Colonic mucosa (tissue), 4 donors: ENCODE results near the gene DNAJB1. TPM values are rescaled to one million over a fixed set of nuclear protein-coding genes. Genes with fewer than 3 reads are reported as not detected.
"Not testable (repeated sequence)": the region's sequence is repeated elsewhere in the genome, so short reads cannot be mapped to it uniquely, and the experiment has no call there.

Experiments used
- DNase-seq: peaks from one replicate; pipeline ENCODE4 v3.0.0-alpha.2; 2020
- H3K27ac ChIP-seq: fragments of 200-600 bp; one replicate; pipeline ENCODE4 v1.8.0; 2021
- H3K27me3 ChIP-seq: fragments of 200-600 bp; one replicate; pipeline ENCODE4 v1.8.0; 2021
- H3K36me3 ChIP-seq: fragments of 200-600 bp; one replicate; pipeline ENCODE4 v1.8.0; 2021
- H3K4me1 ChIP-seq: fragments of 200-600 bp; one replicate; pipeline ENCODE4 v1.8.0; 2021; ENCODE audit warnings: mild to moderate bottlenecking
- H3K4me3 ChIP-seq: fragments of 200-600 bp; one replicate; pipeline ENCODE4 v1.8.0; 2021
- H3K9ac ChIP-seq, 2 donors: one replicate each; pipeline ENCODE4 v1.7.0; 2013; ENCODE audit warnings: control low read depth in 2 of 2, low read depth in 2 of 2, low read length in 2 of 2
- H3K9me3 ChIP-seq: fragments of 200-600 bp; one replicate; pipeline ENCODE4 v1.8.0; 2021
- CTCF ChIP-seq: fragments of 200-600 bp; IDR thresholded peaks from one replicate; pipeline ENCODE4 v1.8.0; 2022; ENCODE audit warnings: antibody characterized with exemption, mild to moderate bottlenecking
- intact Hi-C: fragments of 100-400 bp; cut with DNase I; formaldehyde crosslinking; loops from one replicate; pipeline ENCODE4 v1.14.1; 2022
- total RNA-seq, 2 donors: library from RNA; stranded (reverse); fragmentation: NEBNext Ultra II Directional in 1 of 2; extraction: Animal tissue kit (Norgen Biotek cat#: 25700) in 1 of 2; gene quantifications; one replicate each; pipeline ENCODE4 v1.2.1, GENCODE V29; 2021
- donor health status: healthy.
- donor health status: DM: no; HTN: no; CAD: no.
- donor health status: DM: no; HTN: no; CAD: no.

The DNAJB1 gene
- total RNA-seq, 2 donors from 2014 or later, result 127 to 148 TPM

GRCh38 chr19:14550201-14550754, 32.1 kb upstream of the DNAJB1 start:
- intact Hi-C loops, result no loop called here
- peak; percentile 88 for DNase-seq
- Histone ChIP-seq H3K4me3 (no peak overlapping the region), H3K4me1 (peaks cover 9% of the 10 kb centered on the region), H3K27ac (peak overlapping the region; percentile 60), H3K36me3 (no peaks in the 10 kb centered on the region), H3K9ac (peak overlapping the region in 1 of 2 donors; percentile 13), H3K27me3 (no peaks in the 10 kb centered on the region), H3K9me3 (no peaks in the 10 kb centered on the region)
- no peak for TF ChIP-seq CTCF

GRCh38 chr19:14545716-14546082, 27.5 kb upstream of the DNAJB1 start:
- Histone ChIP-seq H3K9me3 (no peaks in the 10 kb centered on the region), H3K36me3 (no peaks in the 10 kb centered on the region), H3K4me1 (peaks cover 4% of the 10 kb centered on the region), H3K4me3 (no peak overlapping the region), H3K27ac (no peak overlapping the region), H3K9ac (peak overlapping the region in 1 of 2 donors; percentile 5), H3K27me3 (no peaks in the 10 kb centered on the region)
- no peak for TF ChIP-seq CTCF
- intact Hi-C loops, result no loop called here
- DNase-seq, result no peak

GRCh38 chr19:14544977-14545715, 26.9 kb upstream of the DNAJB1 start:
- Histone ChIP-seq H3K9me3 (no peaks in the 10 kb centered on the region), H3K27me3 (no peaks in the 10 kb centered on the region), H3K36me3 (no peaks in the 10 kb centered on the region), H3K4me1 (no peaks in the 10 kb centered on the region), H3K27ac (no peak overlapping the region), H3K9ac (peak overlapping the region in 1 of 2 donors; percentile 5), H3K4me3 (no peak overlapping the region)
- DNase-seq, result no peak
- intact Hi-C loops, result no loop called here
- no peak for TF ChIP-seq CTCF

GRCh38 chr19:14544047-14544446, 25.9 kb upstream of the DNAJB1 start:
- Histone ChIP-seq H3K27ac (no peak overlapping the region), H3K27me3 (no peaks in the 10 kb centered on the region), H3K9me3 (no peaks in the 10 kb centered on the region), H3K9ac (no peak overlapping the region), H3K4me3 (no peak overlapping the region), H3K36me3 (no peaks in the 10 kb centered on the region), H3K4me1 (no peaks in the 10 kb centered on the region)
- intact Hi-C loops, result no loop called here
- no peak for DNase-seq
- no peak for TF ChIP-seq CTCF

GRCh38 chr19:14542711-14543328, 24.6 kb upstream of the DNAJB1 start:
- intact Hi-C loops, result no loop called here
- no peak for TF ChIP-seq CTCF
- DNase-seq, result no peak
- Histone ChIP-seq H3K27me3 (no peaks in the 10 kb centered on the region), H3K4me1 (no peaks in the 10 kb centered on the region), H3K9me3 (no peaks in the 10 kb centered on the region), H3K27ac (no peak overlapping the region), H3K9ac (no peak overlapping the region), H3K4me3 (no peak overlapping the region), H3K36me3 (no peaks in the 10 kb centered on the region)

GRCh38 chr19:14541979-14542378, 23.8 kb upstream of the DNAJB1 start:
- H3K9me3 ChIP-seq, DNase-seq, intact Hi-C loops, H3K4me3 ChIP-seq, H3K9ac ChIP-seq, H3K36me3 ChIP-seq, H3K27ac ChIP-seq, H3K4me1 ChIP-seq, H3K27me3 ChIP-seq: not testable (repeated sequence)
